Measurements from ENCODE around the gene GPR89B.
"Not testable (repeated sequence)": the region's sequence is repeated elsewhere in the genome, so short reads cannot be mapped to it uniquely, and the experiment has no call there.

GPR89B gene

GRCh38 chr1:148032690-148033089, 104.5 kb downstream of the GPR89B start:
- not testable (repeated sequence) for DNase-seq (ENCODE audit: low spot score)

- DNase-seq (ENCODE audit: low spot score) = not testable (repeated sequence)
These were observed 104.9 kb downstream of the GPR89B start for GRCh38 chr1:148033147-148033546.

DNA sequence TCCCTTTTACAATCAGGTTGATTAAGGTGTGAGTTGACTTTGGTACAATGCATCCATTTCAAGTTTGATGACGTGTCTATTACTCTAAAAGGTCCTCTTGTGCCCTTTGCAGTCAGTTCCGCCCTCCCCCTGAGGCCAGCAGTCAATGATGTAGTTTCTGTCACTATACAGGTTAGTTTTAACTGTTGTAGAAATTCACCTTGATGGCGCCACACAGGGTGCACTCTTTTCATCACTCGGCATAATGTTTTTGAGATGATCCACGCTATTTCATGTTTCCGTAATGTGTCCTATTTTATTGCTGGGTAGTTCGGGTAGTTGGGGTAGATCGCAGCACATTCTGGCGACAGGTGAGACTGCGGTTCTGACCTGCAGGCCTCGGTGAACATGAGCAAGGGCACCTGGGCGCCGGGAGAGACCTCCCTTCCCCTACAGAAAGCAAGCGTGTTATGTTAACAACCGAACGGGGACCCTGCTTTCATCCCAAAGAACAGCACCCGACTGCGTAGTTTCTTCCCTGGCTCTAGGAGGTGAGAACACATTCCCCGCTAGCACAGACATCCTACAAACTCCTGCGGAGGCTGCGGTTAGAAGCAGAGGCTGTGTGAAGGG, 109.7 kb downstream of the GPR89B start:
- DNase-seq (ENCODE audit: low spot score) = not testable (repeated sequence)

DNA sequence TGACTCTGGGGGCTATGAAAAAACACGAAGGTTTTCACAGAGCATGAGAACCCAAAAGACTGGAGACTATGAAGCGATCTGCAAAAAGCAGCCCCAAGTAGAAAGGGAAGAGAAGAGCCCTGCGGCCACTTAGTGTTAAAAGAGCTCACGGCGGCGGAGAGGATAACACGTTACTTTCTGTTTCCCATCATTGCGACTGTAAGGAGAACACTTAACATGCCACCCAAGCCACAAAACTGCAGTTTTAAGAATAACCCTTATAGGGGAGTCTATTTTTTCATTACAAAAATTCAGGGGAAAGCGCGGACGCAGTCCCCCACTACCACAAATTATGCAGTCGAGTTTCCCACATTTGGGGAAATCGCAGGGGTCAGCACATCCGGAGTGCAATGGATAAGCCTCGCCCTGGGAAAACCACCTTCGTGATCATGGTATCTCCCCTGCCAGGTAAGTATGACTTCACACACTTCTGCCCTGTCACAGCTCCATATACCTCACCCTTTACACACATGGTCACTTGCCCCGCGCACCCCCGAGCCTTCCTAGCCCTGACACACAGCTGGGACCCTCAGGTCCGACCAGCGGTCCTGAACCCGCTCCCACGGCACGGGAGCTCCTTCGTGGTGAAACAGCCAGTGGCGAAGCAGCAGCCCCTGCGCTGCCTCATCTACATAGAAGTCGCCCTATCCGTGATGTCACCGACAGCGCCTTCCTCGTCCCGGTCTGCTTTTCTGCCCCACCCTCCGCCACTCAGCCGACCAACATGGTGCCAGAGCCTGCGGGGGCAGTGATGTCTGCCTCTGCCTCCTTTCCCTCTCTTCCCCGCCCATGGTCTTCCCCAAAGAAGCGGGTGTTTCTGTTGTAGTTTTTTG, 110.5 kb downstream of the GPR89B start:
- DNase-seq (ENCODE audit: low spot score) = peak; percentile 96
